ENCODE measurements around the gene PTS.

The PTS gene

GRCh38 chr11:112221274-112221835, 4.9 kb upstream of the PTS start:
- DNase-seq (ENCODE audit: low read depth in 2 of 3, low spot score in 1 of 3) = no peak

DNA sequence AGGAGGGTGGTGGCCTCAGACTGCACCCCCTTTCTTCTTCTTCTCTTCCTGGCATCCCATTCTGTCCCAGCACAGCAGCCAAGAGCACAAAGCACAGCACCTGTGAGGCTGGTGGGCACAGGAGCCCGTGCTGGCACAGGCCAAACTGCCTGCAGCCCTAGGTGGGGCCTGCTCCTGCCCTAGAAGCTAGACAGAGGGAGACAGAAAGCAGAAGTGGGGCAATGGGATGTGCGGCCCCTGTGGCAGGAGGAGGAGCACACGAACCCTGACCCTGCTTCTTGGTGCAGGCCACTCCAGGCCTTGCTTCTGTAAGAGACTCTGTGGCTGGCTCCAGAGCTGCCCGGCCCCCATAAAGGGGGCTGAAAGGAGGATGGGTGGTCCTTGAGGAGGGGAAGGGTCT, 3.9 kb upstream of the PTS start:
- no peak for DNase-seq (ENCODE audit: low read depth in 2 of 3, low spot score in 1 of 3)

GRCh38 chr11:112223121-112223520, 3.1 kb upstream of the PTS start:
- no peak for DNase-seq (ENCODE audit: low read depth in 2 of 3, low spot score in 1 of 3)

DNA sequence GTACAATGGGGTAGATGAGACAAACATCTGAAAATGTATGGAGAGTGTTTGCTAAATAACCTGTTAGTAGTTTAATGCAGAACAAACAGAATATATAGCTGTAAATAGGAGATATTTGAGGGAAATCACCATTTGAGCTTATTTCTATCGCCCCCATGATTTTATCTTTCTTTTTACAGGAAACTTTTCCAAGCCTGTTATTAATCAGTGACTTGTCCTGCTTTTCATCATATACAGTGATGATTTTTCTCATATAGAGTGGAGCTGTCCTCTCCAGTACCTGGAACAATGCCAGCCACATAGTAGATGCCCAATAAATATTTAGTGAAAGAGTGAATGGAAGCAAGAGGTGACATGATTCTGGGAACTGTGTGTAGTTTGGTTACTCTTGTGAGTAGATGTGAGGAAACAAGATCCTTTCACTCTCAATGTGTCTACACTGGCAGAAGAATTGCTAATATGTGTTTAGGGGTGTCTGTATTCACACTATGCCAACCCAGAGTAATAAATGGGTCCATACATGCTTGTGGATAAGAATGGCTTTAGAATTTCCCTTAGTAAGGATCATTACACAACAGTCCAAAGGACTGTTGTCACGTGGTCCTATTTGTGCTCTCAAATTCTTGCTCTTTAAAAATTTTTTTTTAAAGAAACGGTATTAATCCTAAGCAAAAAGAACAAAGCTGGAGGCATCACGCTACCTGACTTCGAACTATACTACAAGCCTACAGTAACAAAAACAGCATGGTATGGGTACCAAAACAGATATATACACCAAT, 2.3 kb upstream of the PTS start:
- no peak for DNase-seq (ENCODE audit: low read depth in 2 of 3, low spot score in 1 of 3)

GRCh38 chr11:112225753-112226061, 521 bp upstream of the PTS start:
- DNase-seq (ENCODE audit: low read depth in 2 of 3, low spot score in 1 of 3) = no peak

DNA sequence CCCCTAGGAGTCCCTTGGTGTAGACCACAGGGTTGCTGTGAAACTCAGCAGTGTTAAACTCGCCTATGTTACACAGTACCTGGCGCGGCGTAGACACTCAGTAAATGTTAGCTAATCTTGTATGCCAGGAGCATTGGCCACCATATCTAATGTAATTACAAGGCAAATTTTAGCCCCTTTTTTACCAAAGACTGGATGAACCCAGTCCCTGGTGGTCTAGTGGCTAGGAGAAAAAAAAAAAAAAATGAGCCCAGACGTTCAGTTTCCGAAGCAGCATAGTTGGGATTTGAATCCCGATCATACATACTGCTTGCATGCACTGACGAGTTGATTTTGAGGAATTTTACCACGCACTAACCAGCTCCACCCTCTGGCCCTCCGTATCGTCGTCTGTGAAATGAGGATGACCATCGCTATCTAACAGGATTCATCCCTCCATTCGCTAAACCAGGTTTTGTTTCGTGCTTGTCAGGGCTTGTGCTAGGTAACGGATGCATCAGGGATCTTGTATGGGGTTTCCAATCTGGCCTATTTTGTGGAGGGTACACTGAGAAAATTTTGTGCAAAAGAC, 688 bp downstream of the PTS start:
- no peak for DNase-seq (ENCODE audit: low read depth in 2 of 3, low spot score in 1 of 3)

DNA sequence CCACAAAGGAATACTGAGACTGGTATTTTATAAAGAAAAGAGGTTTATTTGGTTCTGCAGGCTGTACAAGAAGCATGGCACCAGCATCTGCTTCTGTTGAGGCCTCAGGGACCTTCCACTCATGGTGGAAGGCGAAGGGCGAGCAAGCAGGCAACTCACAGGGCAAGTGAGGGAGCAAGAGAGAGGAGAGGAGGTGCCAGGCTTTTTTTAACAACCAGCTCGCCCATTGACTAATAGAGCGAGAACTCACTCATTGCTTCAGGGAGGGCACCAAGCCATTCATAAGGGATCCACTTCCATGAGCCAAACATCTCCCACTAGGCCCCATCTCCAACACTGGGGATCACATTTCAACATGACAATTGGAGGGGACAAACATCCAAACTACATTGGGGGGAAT, 1.2 kb downstream of the PTS start:
- DNase-seq (ENCODE audit: low read depth in 2 of 3, low spot score in 1 of 3) = no peak

DNA sequence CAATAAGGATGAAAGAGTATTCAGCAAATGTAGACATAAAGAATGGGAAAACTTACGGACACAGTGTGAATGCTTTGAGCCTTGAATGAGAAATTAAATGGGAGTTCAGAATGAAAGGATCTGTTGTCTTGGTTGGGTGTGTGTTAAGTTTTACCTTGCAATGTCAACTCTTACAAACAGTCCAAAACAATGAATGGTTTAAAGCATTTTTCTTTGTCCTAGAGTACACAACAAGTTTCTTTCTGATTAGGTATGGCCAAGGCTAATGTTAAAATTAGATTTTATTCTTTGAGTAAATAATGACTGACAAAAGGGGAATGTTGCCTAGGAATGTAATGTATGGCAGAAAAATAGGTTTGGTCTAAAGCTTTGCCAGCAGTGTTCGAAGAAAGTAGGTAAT, 2.5 kb downstream of the PTS start:
- DNase-seq (ENCODE audit: low read depth in 2 of 3, low spot score in 1 of 3) = no peak

DNA sequence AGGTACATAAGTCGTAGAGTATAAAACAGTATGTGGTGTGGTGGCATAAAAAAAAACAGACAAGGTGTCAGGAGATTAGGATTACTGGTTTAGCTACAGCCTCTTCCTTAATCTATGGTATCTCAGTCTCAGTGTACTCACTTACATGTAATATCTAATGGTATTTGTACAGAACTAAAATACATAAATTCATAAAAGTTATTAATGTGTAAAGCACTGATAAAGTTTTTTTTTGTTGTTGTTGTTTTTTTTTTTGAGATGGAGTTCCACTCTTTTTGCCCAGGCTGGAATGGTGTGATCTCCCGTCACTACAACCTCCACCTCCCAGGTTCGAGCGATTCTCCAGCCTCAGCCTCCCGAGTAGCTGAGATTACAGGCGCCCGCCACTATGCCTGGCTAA, 2.9 kb downstream of the PTS start:
- no peak for DNase-seq (ENCODE audit: low read depth in 2 of 3, low spot score in 1 of 3)

DNA sequence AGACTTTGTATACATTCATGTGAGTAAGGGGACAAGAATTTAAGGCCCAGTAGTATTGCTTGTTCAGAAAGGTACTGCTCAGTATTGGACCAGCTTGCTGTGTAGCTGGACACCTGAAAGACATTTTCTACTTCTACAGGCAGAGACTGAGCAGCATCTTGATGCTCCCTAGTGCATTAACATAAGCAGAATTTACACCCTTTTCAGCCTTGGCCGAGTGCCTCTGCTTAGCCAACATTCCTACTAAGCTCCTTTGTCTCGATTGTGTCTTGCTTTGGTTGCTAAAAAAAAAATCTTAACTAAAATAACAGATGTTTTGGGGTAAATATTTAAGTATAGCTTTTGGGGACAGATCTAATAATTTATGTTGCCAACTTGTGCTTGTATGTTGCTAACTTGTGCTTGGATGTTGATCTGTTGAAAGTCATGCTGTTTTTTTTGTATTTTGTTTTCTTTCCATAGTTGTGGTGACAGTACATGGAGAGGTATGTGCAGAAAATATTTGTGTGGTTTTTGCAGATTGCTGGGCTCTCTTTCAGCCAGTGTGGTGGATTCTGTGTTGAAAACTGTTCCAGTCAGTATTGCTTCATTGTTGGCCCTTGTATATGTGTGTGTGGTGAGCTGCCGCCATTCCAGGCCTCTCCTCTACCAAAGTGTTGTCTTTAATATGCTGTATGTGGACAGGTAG, 3.7 kb downstream of the PTS start:
- no peak for DNase-seq (ENCODE audit: low read depth in 2 of 3, low spot score in 1 of 3)

GRCh38 chr11:112231952-112232351, 5.7 kb downstream of the PTS start:
- DNase-seq (ENCODE audit: low read depth in 2 of 3, low spot score in 1 of 3) = no peak

- no peak for DNase-seq (ENCODE audit: low read depth in 2 of 3, low spot score in 1 of 3)
These were observed 9.6 kb downstream of the PTS start for GRCh38 chr11:112235750-112236390.

DNA sequence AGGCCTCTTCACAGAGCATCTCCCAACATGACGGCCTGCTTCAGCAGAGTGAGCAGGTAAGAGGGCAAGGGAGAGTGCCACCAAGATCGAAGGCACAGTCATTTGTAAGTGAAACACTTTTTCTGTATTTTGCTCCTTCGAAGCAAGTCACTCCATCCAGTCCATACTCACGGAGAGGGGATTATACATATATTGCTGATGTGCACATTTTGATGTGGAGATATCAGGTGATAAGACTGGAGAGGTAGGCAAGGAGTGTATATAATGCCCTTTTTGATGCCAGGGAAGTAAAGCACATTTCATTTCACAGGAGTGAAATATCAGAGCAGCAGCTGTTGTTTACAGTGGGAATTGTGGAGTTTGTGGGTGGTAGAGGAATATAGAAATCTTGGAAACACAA, 11.2 kb downstream of the PTS start:
- no peak for DNase-seq (ENCODE audit: low read depth in 2 of 3, low spot score in 1 of 3)

- DNase-seq (ENCODE audit: low read depth in 2 of 3, low spot score in 1 of 3) = no peak
These were observed 11.8 kb downstream of the PTS start for GRCh38 chr11:112238041-112238440.

- no peak for DNase-seq (ENCODE audit: low read depth in 2 of 3, low spot score in 1 of 3)
These were observed 15.3 kb downstream of the PTS start for GRCh38 chr11:112241486-112241885.

DNA sequence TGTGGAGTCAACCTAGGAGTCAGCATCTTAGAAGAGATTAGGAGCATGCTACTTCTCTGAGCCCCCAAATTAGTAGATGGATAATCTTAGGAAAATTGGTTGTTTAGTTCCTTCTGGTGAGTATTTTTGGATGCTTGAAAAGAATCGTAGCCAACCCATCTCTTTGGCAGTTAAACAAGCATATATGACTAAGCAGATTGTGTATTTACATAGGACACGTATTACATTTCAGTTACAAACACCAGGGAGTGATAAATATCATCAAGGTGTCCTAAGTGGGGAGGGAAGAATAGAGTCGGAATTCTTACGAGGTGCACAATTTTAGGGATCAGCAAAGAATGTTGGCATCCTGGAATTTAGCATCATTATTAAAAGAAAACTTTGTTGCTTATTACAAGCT, 21.0 kb downstream of the PTS start:
- DNase-seq (ENCODE audit: low read depth in 2 of 3, low spot score in 1 of 3) = no peak

GRCh38 chr11:112248201-112248600, 22.0 kb downstream of the PTS start:
- no peak for DNase-seq (ENCODE audit: low read depth in 2 of 3, low spot score in 1 of 3)

GRCh38 chr11:112249871-112250610, 23.8 kb downstream of the PTS start:
- DNase-seq (ENCODE audit: low read depth in 2 of 3, low spot score in 1 of 3) = no peak

DNA sequence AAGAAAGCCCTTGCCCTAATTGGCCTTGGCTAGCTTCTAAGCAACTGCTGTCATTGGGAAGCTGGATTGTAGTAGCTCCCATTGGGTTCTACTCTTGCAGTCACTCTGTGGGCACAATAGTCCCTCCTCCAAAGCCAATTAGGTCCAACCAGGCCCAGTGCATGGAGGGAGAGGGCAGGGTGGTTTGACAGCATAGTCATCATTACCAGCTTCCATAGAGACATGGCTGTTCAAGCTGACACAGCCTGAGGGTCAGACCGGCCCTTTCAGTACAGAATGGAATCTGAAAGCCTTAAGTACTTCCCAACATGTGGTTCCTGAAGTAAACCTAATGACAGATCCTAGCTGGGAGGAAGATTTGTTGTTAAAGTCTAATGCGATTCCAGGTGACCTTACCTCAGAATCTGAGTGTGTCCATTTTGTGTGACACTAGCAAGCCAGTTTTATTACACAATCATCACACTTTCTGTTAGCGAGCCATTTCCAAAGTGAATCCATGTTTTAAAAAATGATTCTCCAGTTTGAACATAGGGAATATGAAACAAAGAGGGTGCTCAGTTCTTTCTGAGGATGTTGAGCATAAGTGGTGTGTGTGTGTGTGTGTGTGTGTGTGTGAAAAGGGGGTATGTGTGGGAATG, 27.5 kb downstream of the PTS start:
- no peak for DNase-seq (ENCODE audit: low read depth in 2 of 3, low spot score in 1 of 3)

GRCh38 chr11:112255067-112255720, 29.0 kb downstream of the PTS start:
- no peak for DNase-seq (ENCODE audit: low read depth in 2 of 3, low spot score in 1 of 3)

Data from stimulated activated CD4-positive, alpha-beta T cell treated with anti-CD3 and anti-CD28 coated beads, Interleukin-12 subunit alpha, Interleukin-12 subunit beta, amount 100 ng/mL, for 48 hours (primary cell).